T-helper 22 cell (primary cell): ENCODE results near the gene DYRK1A.
A peak's percentile ranks its signal among the peaks of the same experiment; 100 is the strongest.

Source experiments
- DNase-seq: peaks from one replicate; pipeline ENCODE4 v3.0.0-alpha.2; 2020; ENCODE audit warnings: low read depth

Gene DYRK1A

GRCh38 chr21:37550618-37551330 is 184.2 kb downstream of the DYRK1A start:
- DNase-seq, result no peak

- no peak for DNase-seq
Observed at GRCh38 chr21:37551331-37551992, 184.9 kb downstream of the DYRK1A start.

DNA sequence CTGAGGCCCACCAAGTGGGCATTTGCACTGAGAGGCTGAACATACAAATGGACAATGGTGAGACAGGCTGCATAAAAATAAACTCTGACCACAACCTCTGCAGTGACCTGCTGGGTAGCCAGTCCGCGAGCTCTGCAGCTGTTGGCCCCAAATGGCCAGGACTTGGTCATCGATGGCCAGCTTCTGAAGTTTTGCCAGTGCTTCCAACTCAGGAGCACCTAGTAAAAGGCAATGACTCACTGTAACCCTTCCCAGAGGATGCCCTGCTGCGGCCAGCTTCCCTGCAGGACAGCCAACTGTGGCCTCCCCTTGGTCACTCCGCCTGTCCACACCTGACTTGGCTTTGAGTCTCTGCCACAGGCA is 185.4 kb downstream of the DYRK1A start:
- DNase-seq, result no peak

DNA sequence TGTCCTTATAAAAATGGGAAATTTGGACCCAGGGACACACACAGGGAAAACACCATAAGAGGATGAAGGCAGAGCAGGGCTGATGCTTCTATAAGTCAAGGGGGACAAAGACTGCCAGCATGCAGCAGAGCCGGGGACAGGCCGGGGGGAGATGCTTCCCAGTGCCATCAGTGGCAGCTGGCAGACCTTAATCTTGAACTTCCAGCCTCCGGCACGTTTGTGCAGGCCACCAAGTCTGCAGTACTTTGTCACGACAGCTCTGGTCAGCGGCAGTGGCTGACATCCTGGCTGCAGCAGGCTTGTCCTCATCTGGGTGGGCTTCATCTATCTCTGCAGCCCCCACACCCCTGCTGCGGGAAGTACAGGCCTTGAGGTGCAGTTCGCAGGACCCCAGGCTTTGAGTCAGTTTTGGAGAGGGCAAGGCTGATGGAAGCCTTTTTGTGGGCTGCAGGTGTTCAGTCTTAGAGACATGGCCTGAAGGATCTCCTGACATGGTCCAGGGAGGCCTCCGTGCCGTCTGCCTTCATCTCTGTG is 186.0 kb downstream of the DYRK1A start:
- DNase-seq, result no peak

DNA sequence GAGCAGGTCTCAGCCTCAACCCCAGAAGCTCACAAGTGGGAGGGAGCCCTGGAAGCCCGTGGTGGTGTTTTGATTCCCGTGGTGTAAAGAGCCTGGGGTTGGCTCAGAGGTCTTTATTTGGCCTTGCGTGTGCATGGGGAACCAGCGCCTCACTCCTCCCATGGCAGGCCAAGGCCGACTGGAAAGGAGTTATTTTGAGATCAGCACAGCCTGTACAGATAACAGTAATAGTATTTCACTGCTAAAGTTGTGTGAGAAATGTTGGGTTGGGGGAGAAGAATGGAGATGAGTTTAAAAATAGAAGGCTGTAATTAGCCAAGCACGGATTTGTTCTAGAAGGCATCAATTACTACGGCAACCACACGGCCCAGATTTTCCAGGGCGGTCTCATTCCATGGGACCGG is 186.5 kb downstream of the DYRK1A start:
- no peak for DNase-seq

DNA sequence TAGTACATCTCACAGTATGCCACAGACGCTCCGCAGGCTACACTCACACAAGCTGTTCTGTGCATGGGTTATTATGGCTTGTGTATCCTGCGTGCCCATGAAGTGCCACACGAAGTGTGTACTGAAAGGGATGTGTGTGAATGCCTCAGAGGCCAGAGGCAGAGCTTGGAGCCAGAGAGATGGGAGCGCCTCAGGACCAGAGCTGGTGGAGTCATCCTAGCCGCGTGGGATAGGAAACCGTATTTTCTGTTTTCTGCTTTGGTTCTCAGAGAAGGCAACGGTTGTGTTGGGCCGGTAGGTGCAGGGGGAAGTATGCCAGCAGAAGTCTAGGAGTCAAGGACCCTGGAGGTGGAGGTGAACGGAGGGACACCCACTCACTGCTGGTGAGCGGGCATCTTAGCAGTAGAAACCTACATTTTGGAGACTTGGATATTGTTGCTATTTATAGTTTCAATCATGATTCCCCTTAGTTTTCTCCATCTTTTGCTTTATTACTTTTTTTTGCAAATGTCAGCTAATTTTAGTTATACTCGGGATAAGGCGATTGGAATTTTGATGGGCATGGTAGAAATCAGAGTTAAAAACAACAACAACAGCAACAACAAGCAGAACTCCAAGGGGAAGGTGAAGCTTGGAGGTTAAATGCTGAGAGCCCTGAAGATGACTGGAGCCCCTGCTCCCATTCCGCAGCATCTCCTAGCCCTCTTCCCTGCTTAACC is 188.2 kb downstream of the DYRK1A start:
- DNase-seq, result no peak

- no peak for DNase-seq
Observed at GRCh38 chr21:37555672-37556261, 189.2 kb downstream of the DYRK1A start.

GRCh38 chr21:37557261-37557950 is 190.8 kb downstream of the DYRK1A start:
- no peak for DNase-seq

DNA sequence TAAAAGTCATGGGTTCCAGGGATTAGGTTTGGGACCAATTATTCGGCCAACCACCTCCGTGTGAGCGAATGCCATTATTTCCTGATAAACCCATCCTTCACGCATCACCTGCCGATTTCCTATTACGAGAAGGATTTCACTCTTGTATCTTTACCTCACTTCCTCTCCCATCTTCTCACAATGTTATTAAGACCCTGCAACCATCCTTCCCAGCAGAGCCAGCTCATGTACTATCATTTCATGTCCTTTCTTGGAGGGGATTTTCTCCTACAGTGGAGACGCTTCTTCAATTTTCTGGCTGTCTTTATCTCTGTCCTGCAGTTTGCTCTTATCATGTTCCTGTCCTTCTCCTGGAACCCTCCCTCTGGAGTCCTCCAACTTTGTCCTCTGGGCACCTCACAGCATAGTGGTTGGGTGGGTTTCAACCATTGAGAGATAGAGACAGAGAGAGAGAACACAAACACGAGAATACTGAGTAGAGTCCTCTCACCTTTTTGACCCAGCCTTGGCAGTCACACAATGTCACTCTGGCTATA is 192.2 kb downstream of the DYRK1A start:
- DNase-seq, result no peak

DNA sequence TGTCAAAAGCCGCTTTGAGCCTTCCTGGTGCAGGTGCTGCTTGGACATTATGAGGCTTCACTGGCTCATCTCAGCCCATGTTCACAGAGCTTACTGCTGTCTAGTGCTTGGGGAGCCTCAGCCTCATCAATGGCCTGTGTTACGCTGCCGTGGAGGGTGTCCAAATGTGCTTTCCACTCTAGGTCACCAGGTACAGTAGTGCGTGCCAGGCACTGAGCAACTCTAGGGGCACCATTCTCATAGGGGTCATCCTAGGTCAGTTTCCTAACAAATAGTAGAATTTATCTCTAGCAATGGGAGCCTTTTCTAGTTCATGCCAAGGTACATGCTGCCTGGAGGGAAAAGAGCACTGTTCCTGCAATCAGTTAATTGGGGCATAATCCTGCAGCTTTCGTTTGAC is 193.8 kb downstream of the DYRK1A start:
- no peak for DNase-seq

DNA sequence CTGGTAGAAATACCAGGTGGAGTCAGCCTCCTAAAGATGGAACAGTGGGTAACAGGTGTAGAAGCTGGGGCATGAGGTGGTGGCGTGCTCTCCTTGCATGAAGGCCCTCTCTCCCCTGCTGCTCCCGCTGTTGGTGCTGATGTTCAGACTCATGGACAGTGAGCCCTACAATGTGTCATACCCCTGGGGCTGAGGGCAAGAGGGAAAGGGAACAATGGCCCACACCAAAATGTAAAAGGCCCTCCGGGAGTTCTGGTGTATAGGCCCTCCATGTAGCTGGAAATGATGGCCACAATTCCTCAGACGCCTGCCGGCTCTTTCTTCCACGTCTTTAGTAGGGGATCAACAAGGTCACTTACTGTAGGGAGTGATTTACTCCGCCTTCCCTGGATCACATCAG is 194.9 kb downstream of the DYRK1A start:
- DNase-seq, result no peak

DNA sequence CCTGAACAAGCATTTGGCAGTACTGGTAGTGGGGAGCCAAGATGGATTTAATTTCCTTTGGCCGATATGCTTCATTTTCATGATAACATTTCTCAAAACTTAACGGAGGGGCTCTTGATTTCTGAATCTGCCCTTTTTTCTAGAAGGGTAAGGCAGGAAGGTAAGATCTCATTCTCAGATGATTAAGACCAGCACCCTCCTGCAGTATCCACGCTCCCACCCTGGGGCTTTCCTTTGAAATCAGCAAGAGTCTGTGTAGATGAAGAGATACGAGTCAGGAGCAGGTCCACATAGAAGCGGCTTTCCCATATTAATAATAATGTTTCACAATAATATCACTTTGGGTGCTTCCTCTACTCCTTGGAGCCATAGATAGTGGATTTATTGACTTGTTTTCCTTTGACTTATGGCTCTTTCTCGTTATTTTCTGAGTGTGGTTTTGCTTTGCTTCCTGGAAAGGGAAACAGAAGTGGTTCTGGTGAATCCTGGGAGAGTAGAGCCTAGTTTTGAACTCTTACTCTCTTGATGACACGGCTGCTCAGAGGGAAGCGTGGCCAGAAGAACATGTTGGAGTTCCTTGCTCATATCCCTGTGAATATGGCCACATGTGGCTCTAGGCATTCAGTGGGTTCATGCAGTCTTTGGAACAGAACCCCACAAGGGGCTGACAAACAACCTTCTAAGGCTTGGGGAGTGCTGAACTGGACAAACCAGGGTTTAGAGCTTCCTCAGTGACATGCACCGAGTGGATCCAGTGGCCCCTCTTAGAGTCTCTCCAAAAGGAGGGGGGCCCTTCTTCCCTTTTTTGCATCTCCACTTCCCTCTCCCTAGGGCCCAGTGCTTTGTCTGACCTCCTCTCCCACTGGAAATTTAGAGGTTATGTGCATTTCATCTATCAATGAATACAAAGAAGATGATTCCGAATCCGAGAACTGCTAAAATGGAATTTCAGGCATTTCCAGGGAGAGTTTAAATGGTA is 195.7 kb downstream of the DYRK1A start:
- no peak for DNase-seq

DNA sequence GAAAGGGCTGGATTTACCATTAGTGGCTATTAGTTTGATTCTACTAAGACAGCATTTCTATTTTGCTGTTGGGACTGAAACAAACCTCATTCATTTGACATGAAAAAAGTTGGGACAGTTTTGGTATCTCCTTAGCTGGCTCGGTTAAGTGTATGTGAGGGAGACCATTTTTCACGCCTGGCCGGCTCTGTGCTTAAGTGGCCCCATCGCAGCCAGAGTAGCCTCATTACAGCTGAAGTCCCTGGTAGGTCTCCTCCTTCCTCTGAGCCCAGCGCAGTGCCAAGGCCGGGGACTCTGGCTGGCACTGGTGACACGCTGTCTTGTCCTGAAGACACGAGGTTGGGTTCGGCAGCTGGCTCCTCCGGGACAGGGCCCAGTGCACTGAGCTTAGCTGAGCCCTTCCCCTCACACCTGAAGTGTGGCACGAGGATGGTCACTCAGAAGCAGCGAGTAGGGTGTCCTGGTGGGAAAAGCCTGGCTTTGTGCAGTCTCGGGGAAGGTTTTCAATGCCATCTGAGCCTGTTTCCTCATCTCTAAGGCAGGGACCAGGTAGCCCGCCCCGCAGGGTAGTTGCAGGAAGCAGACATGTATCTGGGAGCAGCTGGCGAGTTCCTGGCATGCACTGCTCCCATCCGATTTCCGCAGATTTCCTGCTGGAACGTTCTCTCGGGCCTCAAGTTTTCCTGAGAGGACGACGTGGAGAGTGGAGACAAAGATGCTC is 196.5 kb downstream of the DYRK1A start:
- DNase-seq, result peak; percentile 8

- DNase-seq, result peak; percentile 89
Observed at GRCh38 chr21:37563641-37564340, 197.2 kb downstream of the DYRK1A start.

- peak; percentile 88 for DNase-seq
Observed at GRCh38 chr21:37564341-37564923, 197.9 kb downstream of the DYRK1A start.

- DNase-seq, result no peak
Observed at GRCh38 chr21:37564924-37565529, 198.5 kb downstream of the DYRK1A start.

GRCh38 chr21:37565530-37566223 is 199.1 kb downstream of the DYRK1A start:
- DNase-seq, result no peak
